ENCODE data around the gene MAGEA11.

DNA sequence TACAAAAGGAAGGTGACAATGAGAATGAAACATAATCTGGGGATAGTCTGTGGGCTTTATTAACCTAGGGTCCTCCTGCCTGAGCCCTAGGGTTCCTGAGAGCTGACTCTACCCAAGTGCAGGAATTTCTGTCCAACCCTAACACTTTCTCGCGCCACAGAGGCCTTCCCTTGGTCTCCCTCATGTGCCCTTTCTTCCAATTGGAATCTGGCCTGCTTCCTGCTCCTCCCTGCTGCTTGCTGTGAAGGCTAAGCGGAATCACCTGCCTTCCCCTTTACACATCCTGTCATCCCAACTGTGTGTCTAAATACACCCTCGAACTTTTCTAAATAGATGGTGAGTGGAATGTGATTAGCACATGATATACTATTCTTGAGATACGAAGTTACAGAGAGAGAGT lies 5.9 kb downstream of the MAGEA11 start:
- no peak for TF ChIP-seq CTCF (conservative IDR thresholded peaks at IDR 0.05; ENCODE audit: low read length)
- no peak for TF ChIP-seq EZH2phosphoT487 (IDR thresholded peaks at IDR 0.05; ENCODE audit: borderline replicate concordance)
